GM21737 (cell line): Measurements from ENCODE around the gene GLIS2.

Experiments
- ATAC-seq: cut with Tn5 transposase; IDR thresholded peaks from one replicate; pipeline ENCODE4 v1.9.1; 2021; ENCODE audit warnings: mild to moderate bottlenecking, moderate library complexity; ENCODE audit not compliant: unreplicated experiment

The GLIS2 gene

GRCh38 chr16:4350365-4350786 lies 34.5 kb downstream of the GLIS2 start:
- no peak for ATAC-seq

GRCh38 chr16:4350787-4351659 lies 35.2 kb downstream of the GLIS2 start, which contains the start of gene PAM16:
TSS of gene PAM16 (minus strand) at chr16:4351321. CDS start at chr16:4351234, 87 bp downstream.
- ATAC-seq, result peak; percentile 88

GRCh38 chr16:4351880-4352279 lies 36.0 kb downstream of the GLIS2 start:
- no peak for ATAC-seq

GRCh38 chr16:4352843-4353242 lies 37.0 kb downstream of the GLIS2 start:
- ATAC-seq, result no peak

GRCh38 chr16:4353675-4354074 lies 37.8 kb downstream of the GLIS2 start:
- ATAC-seq, result no peak

DNA sequence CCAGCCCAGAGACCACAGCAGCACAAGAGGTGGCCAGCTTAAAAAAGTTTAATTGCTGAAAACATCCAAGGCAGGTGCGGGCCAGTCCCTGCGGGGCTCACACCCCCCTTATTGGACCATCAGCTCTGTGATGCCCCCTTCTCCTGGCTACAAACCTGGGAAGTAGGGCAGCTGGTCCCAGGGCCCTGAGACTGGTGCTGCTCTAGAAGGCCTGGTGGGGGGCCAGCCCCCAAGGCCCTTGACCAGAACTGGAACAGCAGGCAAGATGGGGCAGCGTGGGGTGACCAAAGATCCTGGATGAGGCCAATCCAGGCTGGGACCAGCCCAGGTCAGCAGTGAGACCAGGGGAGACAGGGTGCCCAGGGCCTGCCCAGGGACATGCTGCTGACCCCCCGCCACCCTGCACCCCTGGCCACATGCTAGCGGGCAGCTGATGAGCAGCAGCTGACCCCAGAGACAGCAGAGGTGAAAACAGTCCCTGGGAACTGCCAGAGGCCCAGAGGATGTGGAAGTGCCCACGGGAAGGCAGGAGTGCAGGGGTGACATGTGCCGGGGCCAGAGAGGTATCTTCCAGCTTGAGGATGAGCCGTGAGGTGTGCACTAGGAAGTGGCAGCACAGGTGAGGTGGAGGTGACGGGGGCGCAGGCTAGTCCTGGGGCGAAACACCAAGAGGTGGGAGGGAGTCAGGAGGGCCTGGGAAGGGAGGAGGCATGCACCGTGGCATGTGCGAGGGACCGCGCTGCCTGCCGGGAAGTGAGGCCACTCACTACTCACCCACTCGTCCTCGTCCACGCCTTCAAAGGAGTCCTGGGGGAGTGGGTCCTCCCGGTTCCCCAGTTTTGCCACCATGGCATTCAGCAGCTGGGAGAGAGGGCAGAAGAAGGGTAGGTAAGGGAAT lies 38.9 kb downstream of the GLIS2 start:
- no peak for ATAC-seq

- ATAC-seq, result no peak
Measured at GRCh38 chr16:4356820-4357219, 41.0 kb downstream of the GLIS2 start.

- no peak for ATAC-seq
Measured at GRCh38 chr16:4358236-4358635, 42.4 kb downstream of the GLIS2 start.

- ATAC-seq, result no peak
Measured at GRCh38 chr16:4358831-4359561, 43.1 kb downstream of the GLIS2 start.

DNA sequence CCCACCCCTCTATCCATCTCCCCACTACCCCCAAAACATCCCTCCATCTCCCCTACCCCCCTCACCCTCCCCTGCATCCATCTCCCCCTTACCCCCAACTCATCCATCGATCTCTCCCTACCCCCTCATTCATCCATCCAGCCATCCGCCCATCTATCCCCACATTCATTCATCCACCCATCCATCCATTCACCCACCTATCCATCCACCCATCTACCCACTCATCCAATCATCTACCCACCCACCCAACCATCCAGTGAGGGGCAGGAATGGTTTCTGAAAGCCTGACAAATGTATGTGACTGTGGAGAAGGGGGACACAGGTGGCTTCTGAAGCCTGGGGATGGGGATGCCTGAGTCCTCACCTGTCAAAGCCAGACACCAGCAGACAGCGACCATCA lies 44.0 kb downstream of the GLIS2 start:
- ATAC-seq, result no peak

- no peak for ATAC-seq
Measured at GRCh38 chr16:4360538-4361021, 44.7 kb downstream of the GLIS2 start.

GRCh38 chr16:4361033-4361943 lies 45.4 kb downstream of the GLIS2 start:
- no peak for ATAC-seq

- ATAC-seq, result no peak
Measured at GRCh38 chr16:4361944-4362311, 46.1 kb downstream of the GLIS2 start.

DNA sequence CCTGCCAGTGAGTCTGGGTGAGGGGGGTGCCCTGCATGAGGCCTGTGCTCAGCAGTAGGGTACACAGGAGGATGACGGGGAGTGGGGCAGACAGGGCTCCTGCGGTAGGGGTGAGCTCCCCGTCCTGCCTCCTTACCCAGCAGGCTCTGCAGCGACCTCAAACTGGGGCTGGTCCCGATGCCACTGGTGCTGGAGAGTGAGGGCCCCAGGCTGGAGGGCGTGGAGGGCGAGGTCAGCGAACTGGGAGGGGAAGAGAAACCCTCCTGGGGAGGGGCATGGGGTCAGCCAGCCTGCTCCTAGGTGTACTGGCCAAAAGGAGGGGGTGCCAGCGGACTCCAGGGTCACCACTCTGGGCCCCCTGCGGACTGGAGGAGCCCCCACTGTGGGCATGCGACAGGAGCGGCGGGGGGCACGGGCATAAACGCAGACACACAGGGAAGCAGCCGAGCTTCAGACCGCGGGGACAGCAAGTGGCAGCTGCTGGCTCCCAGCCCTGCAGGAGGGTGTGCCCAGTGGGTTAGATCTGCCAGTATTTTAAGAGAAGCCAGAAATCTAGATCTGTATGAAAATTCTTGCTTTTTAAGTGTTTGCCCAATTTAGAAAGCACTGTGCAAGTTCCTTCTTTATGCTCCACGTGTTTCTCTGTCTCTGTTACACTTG lies 46.7 kb downstream of the GLIS2 start:
- ATAC-seq, result no peak

GRCh38 chr16:4364196-4365013 lies 48.5 kb downstream of the GLIS2 start:
- ATAC-seq, result no peak

- no peak for ATAC-seq
Measured at GRCh38 chr16:4365014-4365406, 49.1 kb downstream of the GLIS2 start.

DNA sequence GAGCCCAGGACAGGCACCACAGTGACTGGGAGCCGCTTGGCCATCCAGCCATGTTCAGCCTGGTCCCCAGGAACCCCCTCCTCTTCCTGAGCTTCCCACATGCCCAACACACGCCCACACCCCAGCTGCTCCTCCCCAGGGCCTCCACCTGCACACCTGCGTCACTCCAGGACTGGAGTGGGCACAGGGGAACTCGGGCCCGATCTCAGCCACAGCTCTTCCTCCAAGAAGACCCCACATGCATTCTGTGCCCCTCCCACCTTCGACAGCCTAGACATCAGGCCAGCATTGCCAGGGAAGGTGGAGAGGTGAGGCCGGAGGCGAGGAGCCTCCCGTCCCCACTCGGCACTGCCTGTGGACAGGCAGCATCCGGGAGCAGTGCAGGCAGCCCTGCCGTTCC lies 49.7 kb downstream of the GLIS2 start:
- no peak for ATAC-seq

- no peak for ATAC-seq
Measured at GRCh38 chr16:4366016-4366415, 50.1 kb downstream of the GLIS2 start.
